Stimulated activated effector memory CD8-positive, alpha-beta T cell treated with anti-CD3 and anti-CD28 coated beads, Interleukin-12 subunit alpha, Interleukin-12 subunit beta, amount 100 ng/mL, for 72 hours (primary cell): ENCODE measurements around the gene NNT.

ENCODE experiments used
- ATAC-seq: fragments of 150-1000 bp; cut with Tn5 transposase; 2 replicates; pipeline ENCODE4 v1.10.0; 2021
- DNase-seq, 2 donors: peaks; one replicate each; pipeline ENCODE4 v3.0.0; 2021 to 2022; ENCODE audit warnings: low spot score in 2 of 2
- H3K27ac Mint-ChIP-seq: one replicate; pipeline ENCODE4 v1.8.0; 2022; ENCODE audit warnings: mild to moderate bottlenecking, mixed read lengths
- H3K36me3 Mint-ChIP-seq: one replicate; pipeline ENCODE4 v1.8.0; 2022; ENCODE audit warnings: mild to moderate bottlenecking, mixed read lengths
- H3K4me1 Mint-ChIP-seq: one replicate; pipeline ENCODE4 v1.8.0; 2022; ENCODE audit warnings: mixed read lengths
- H3K4me3 Mint-ChIP-seq: one replicate; pipeline ENCODE4 v1.8.0; 2022; ENCODE audit warnings: mild to moderate bottlenecking, mixed read lengths
- H3K9me3 Mint-ChIP-seq: one replicate; pipeline ENCODE4 v1.8.0; 2022; ENCODE audit warnings: mixed read lengths

NNT gene

DNA sequence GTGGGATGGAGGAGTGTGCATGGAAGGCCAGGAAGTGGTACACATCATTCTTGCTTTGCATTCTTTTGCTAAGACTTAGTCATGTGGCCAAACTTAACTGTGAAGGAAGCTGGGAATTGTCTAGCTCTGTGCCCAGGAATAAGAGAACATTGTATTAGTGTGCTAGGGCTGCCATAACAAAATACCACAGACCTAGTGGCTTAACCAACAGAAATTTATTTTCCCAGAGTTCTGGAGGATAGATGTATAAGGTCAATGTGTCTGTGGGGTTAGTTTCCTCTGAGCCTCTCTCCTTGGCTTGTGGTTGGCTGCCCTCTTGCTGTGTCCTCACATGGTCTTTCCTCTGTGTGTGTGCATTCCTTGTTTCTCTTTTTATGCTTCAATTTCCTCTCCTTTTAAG is 32.4 kb downstream of the NNT start:
- Mint-ChIP-seq H3K9me3 (no peaks in the 10 kb centered on the region), H3K27ac (peak overlapping the region; percentile 40), H3K4me1 (peaks cover 15% of the 10 kb centered on the region), H3K4me3 (no peak overlapping the region), H3K36me3 (peaks cover 41% of the 10 kb centered on the region)
- DNase-seq = no peak
- ATAC-seq = no peak

GRCh38 chr5:43636076-43636475 is 33.1 kb downstream of the NNT start:
- Mint-ChIP-seq H3K4me3 (no peak overlapping the region), H3K27ac (no peak overlapping the region), H3K36me3 (peaks cover 41% of the 10 kb centered on the region), H3K4me1 (peaks cover 9% of the 10 kb centered on the region), H3K9me3 (no peaks in the 10 kb centered on the region)
- ATAC-seq (no peak), DNase-seq (no peak)

- no peak overlapping the region for H3K27ac Mint-ChIP-seq
- H3K4me3 Mint-ChIP-seq = no peak overlapping the region
- peaks cover 5% of the 10 kb centered on the region for H3K4me1 Mint-ChIP-seq
- H3K36me3 Mint-ChIP-seq = peaks cover 31% of the 10 kb centered on the region
- no peak for ATAC-seq
- no peak for DNase-seq
- no peaks in the 10 kb centered on the region for H3K9me3 Mint-ChIP-seq
Observed at GRCh38 chr5:43637416-43637815, 34.4 kb downstream of the NNT start.

- no peak overlapping the region for H3K4me3 Mint-ChIP-seq
- H3K36me3 Mint-ChIP-seq = peaks cover 32% of the 10 kb centered on the region
- no peak for ATAC-seq
- H3K27ac Mint-ChIP-seq = peak overlapping the region; percentile 11
- peaks cover 5% of the 10 kb centered on the region for H3K4me1 Mint-ChIP-seq
- no peak for DNase-seq
- H3K9me3 Mint-ChIP-seq = no peaks in the 10 kb centered on the region
Observed at GRCh38 chr5:43638107-43638506, 35.1 kb downstream of the NNT start.

GRCh38 chr5:43638546-43638945 is 35.6 kb downstream of the NNT start:
- ATAC-seq (no peak), DNase-seq (no peak)
- H3K27ac Mint-ChIP-seq = peak overlapping the region; percentile 11
- H3K4me1 Mint-ChIP-seq = peaks cover 5% of the 10 kb centered on the region
- no peaks in the 10 kb centered on the region for H3K9me3 Mint-ChIP-seq
- H3K4me3 Mint-ChIP-seq = no peak overlapping the region
- peaks cover 37% of the 10 kb centered on the region for H3K36me3 Mint-ChIP-seq

- peaks cover 39% of the 10 kb centered on the region for H3K36me3 Mint-ChIP-seq
- DNase-seq (no peak), ATAC-seq (no peak)
- no peaks in the 10 kb centered on the region for H3K9me3 Mint-ChIP-seq
- no peak overlapping the region for H3K4me3 Mint-ChIP-seq
- H3K4me1 Mint-ChIP-seq = peaks cover 5% of the 10 kb centered on the region
- H3K27ac Mint-ChIP-seq = peak overlapping the region; percentile 60
Observed at GRCh38 chr5:43639566-43639965, 36.6 kb downstream of the NNT start.

- DNase-seq (no peak), ATAC-seq (no peak)
- no peak overlapping the region for H3K4me3 Mint-ChIP-seq
- H3K36me3 Mint-ChIP-seq = peaks cover 60% of the 10 kb centered on the region
- H3K27ac Mint-ChIP-seq = no peak overlapping the region
- H3K9me3 Mint-ChIP-seq = no peaks in the 10 kb centered on the region
- peaks cover 5% of the 10 kb centered on the region for H3K4me1 Mint-ChIP-seq
Observed at GRCh38 chr5:43642428-43642827, 39.4 kb downstream of the NNT start.

- H3K4me1 Mint-ChIP-seq = peaks cover under 1% of the 10 kb centered on the region
- DNase-seq (no peak), ATAC-seq (no peak)
- H3K4me3 Mint-ChIP-seq = no peak overlapping the region
- peaks cover 69% of the 10 kb centered on the region for H3K36me3 Mint-ChIP-seq
- no peak overlapping the region for H3K27ac Mint-ChIP-seq
- no peaks in the 10 kb centered on the region for H3K9me3 Mint-ChIP-seq
Observed at GRCh38 chr5:43643327-43643726, 40.3 kb downstream of the NNT start.

GRCh38 chr5:43643750-43644149 is 40.8 kb downstream of the NNT start:
- Mint-ChIP-seq H3K4me3 (no peak overlapping the region), H3K4me1 (no peaks in the 10 kb centered on the region), H3K36me3 (peaks cover 73% of the 10 kb centered on the region), H3K27ac (no peak overlapping the region), H3K9me3 (no peaks in the 10 kb centered on the region)
- ATAC-seq = no peak
- DNase-seq = no peak

DNA sequence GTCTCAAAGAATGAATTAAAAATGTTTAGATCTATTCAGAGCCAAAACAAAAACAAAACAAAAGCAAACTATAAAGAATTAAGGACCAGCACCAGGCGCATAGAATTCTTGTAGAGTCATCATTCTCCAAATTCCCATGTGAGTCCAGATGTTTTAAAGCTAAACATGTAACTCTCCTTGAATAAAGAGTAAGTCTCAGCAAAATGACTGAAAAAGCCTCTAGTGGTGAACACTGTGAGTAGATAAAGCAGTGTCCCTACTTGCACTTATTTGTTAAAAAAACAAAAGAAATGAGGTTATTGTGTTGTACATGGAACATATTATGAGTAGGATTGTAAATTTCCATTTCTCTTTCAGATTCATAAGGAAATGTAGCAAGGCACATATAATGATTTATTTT is 44.0 kb downstream of the NNT start:
- ATAC-seq = no peak
- H3K4me3 Mint-ChIP-seq = no peak overlapping the region
- no peaks in the 10 kb centered on the region for H3K4me1 Mint-ChIP-seq
- H3K27ac Mint-ChIP-seq = no peak overlapping the region
- H3K36me3 Mint-ChIP-seq = peaks cover 89% of the 10 kb centered on the region
- H3K9me3 Mint-ChIP-seq = no peaks in the 10 kb centered on the region
- DNase-seq = no peak

GRCh38 chr5:43647789-43648188 is 44.8 kb downstream of the NNT start:
- Mint-ChIP-seq H3K36me3 (peaks cover 97% of the 10 kb centered on the region), H3K4me1 (no peaks in the 10 kb centered on the region), H3K27ac (no peak overlapping the region), H3K9me3 (no peaks in the 10 kb centered on the region), H3K4me3 (no peak overlapping the region)
- no peak for DNase-seq
- no peak for ATAC-seq

DNA sequence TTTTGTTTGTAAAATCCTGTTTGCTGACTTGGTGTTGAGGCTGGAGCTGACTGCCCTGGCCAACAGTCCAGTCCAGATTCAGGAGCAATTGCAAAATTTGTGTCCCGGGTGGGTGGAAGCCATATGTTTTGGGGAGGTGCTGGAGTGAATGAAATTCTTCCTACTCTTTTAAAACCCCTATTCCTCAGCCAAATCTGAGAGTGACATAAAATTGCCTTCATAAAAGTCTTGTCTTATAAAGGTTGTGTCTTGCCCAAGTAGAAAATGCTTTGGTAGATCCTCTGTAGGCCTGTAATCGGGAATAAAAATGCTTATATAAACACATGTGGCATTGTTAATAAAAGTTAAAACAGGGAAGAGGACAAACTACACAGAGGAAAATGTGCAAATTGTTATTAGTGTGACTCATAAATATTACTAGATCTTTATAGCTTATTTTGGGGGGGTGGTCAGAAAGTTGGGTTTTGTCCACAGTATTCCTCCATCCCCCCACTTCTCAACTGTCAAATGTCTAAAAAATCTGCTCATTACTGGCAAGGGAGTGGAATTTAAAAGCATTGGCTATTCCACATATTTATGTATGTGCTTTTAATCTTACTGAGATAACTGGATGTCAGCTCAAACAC is 45.6 kb downstream of the NNT start:
- no peak for DNase-seq
- no peak for ATAC-seq
- Mint-ChIP-seq H3K4me1 (no peaks in the 10 kb centered on the region), H3K36me3 (peaks cover 98% of the 10 kb centered on the region), H3K27ac (peak overlapping the region; percentile 30), H3K9me3 (no peaks in the 10 kb centered on the region), H3K4me3 (no peak overlapping the region)

GRCh38 chr5:43649256-43649655 is 46.3 kb downstream of the NNT start:
- no peak for DNase-seq
- no peaks in the 10 kb centered on the region for H3K4me1 Mint-ChIP-seq
- no peak overlapping the region for H3K4me3 Mint-ChIP-seq
- ATAC-seq = no peak
- H3K27ac Mint-ChIP-seq = peak overlapping the region; percentile 30
- H3K9me3 Mint-ChIP-seq = no peaks in the 10 kb centered on the region
- peaks cover 98% of the 10 kb centered on the region for H3K36me3 Mint-ChIP-seq

GRCh38 chr5:43652537-43653302 is 49.7 kb downstream of the NNT start:
- Mint-ChIP-seq H3K27ac (no peak overlapping the region), H3K4me1 (no peaks in the 10 kb centered on the region), H3K36me3 (peaks cover 92% of the 10 kb centered on the region), H3K4me3 (no peak overlapping the region), H3K9me3 (no peaks in the 10 kb centered on the region)
- ATAC-seq (no peak), DNase-seq (no peak)

GRCh38 chr5:43658509-43658908 is 55.5 kb downstream of the NNT start:
- DNase-seq (no peak), ATAC-seq (no peak)
- peaks cover 76% of the 10 kb centered on the region for H3K36me3 Mint-ChIP-seq

DNA sequence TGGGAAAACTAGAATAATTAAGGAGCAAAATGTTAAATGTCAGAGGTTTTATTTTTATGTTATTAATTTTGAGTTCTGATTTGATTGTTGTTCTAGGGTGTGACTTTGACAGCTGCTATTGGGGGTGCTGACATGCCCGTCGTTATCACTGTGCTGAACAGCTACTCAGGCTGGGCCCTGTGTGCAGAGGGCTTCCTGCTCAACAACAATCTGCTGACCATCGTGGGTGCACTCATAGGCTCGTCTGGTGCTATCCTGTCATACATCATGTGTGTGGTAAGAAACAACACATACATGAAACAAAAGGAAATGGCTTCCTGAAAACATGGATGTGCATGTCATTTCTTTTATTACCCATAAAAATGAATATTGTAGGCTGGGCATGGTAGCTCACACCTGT is 56.1 kb downstream of the NNT start:
- Mint-ChIP-seq H3K4me3 (no peak overlapping the region), H3K4me1 (no peaks in the 10 kb centered on the region), H3K9me3 (peaks cover 3% of the 10 kb centered on the region), H3K36me3 (peaks cover 71% of the 10 kb centered on the region), H3K27ac (peak overlapping the region; percentile 59)
- ATAC-seq (no peak), DNase-seq (no peak)

More at GRCh38 chr5:43658509-43658908, 55.5 kb downstream of the NNT start:
- peaks cover 3% of the 10 kb centered on the region for H3K9me3 Mint-ChIP-seq
- peak overlapping the region; percentile 59 for H3K27ac Mint-ChIP-seq
- no peaks in the 10 kb centered on the region for H3K4me1 Mint-ChIP-seq
- H3K4me3 Mint-ChIP-seq = no peak overlapping the region
